ENCODE data around the gene PPFIA3.

- TF ChIP-seq CTCF (conservative IDR thresholded peaks at IDR 0.05; ENCODE audit: low read depth, low read length) (no peak), POLR2A (IDR thresholded peaks at IDR 0.05; ENCODE audit: low read depth, low read length) (no peak), CEBPB (IDR thresholded peaks at IDR 0.05; ENCODE audit: low read depth, low read length) (no peak), MXI1 (IDR thresholded peaks at IDR 0.05; ENCODE audit: borderline replicate concordance, low read depth, low read length) (no peak), RAD21 (IDR thresholded peaks at IDR 0.05; ENCODE audit: low read length) (no peak), FOS (IDR thresholded peaks at IDR 0.05; ENCODE audit: low read depth, low read length) (no peak), USF2 (IDR thresholded peaks at IDR 0.05; ENCODE audit: low read depth, low read length) (no peak), SMC3 (IDR thresholded peaks at IDR 0.05; ENCODE audit: low read depth, low read length) (no peak), ELK1 (IDR thresholded peaks at IDR 0.05; ENCODE audit: borderline replicate concordance, low read depth, low read length) (no peak), BHLHE40 (IDR thresholded peaks at IDR 0.05; ENCODE audit: low read depth, low read length) (no peak)
Measured at GRCh38 chr19:49125025-49125731, 5.8 kb downstream of the PPFIA3 start.
